Mucosa of stomach (tissue), 1 donor: ENCODE results near the gene HADHB.
A peak's percentile ranks its signal among the peaks of the same experiment; 100 is the strongest.

ENCODE experiments used
- H3K27me3 ChIP-seq: one replicate; pipeline ENCODE4 v1.7.0; 2013; ENCODE audit warnings: mild to moderate bottlenecking, low read length; ENCODE audit not compliant: control insufficient read depth, insufficient read depth
- H3K36me3 ChIP-seq: one replicate; pipeline ENCODE4 v1.7.0; 2013; ENCODE audit warnings: low read length; ENCODE audit not compliant: control insufficient read depth, insufficient read depth
- H3K4me1 ChIP-seq: one replicate; pipeline ENCODE4 v1.7.0; 2013; ENCODE audit warnings: mild to moderate bottlenecking, low read length; ENCODE audit not compliant: control insufficient read depth, insufficient read depth
- H3K4me3 ChIP-seq: one replicate; pipeline ENCODE4 v1.7.0; 2013; ENCODE audit warnings: low read length
- H3K9ac ChIP-seq: one replicate; pipeline ENCODE4 v1.7.0; 2013; ENCODE audit warnings: mild to moderate bottlenecking, low read length, moderate library complexity
- H3K9me3 ChIP-seq: one replicate; pipeline ENCODE4 v1.7.0; 2013; ENCODE audit warnings: mild to moderate bottlenecking, low read length, moderate library complexity; ENCODE audit not compliant: control insufficient read depth
- donor health status: Pancreatic carcinoma.

HADHB gene

GRCh38 chr2:26281226-26281625, 36.5 kb downstream of the HADHB start:
- H3K4me3 ChIP-seq, result no peak overlapping the region
- no peak overlapping the region for H3K9ac ChIP-seq
- peaks cover 7% of the 10 kb centered on the region for H3K36me3 ChIP-seq
- H3K27me3 ChIP-seq, result no peaks in the 10 kb centered on the region
- H3K4me1 ChIP-seq, result peaks cover 6% of the 10 kb centered on the region
- no peaks in the 10 kb centered on the region for H3K9me3 ChIP-seq

DNA sequence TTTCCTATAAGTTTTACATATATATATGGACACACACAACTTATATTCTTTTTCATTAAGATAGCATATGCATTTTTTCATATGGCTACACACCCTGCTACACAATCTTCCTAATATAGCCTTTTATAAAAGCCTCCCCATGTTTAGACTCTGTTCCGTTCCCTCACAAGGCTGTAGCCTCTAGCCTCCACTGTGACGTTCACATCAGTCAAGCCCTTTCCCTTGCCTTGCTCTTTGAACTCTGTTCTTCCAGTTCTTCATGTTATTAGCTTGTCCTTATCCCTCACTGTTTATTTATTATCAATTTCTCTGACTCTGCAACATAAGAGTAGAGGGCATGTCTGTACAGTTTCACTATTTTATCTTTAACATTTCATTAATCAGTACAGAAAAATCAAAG, 38.9 kb downstream of the HADHB start:
- Histone ChIP-seq H3K4me3 (no peak overlapping the region), H3K36me3 (peaks cover 4% of the 10 kb centered on the region), H3K4me1 (peaks cover 6% of the 10 kb centered on the region), H3K9ac (no peak overlapping the region), H3K27me3 (no peaks in the 10 kb centered on the region), H3K9me3 (no peaks in the 10 kb centered on the region)

- no peaks in the 10 kb centered on the region for H3K9me3 ChIP-seq
- no peak overlapping the region for H3K4me3 ChIP-seq
- no peaks in the 10 kb centered on the region for H3K27me3 ChIP-seq
- no peaks in the 10 kb centered on the region for H3K36me3 ChIP-seq
- peaks cover 6% of the 10 kb centered on the region for H3K4me1 ChIP-seq
- no peak overlapping the region for H3K9ac ChIP-seq
Observed at GRCh38 chr2:26284132-26284531, 39.4 kb downstream of the HADHB start.

GRCh38 chr2:26285931-26286330, 41.2 kb downstream of the HADHB start:
- Histone ChIP-seq H3K4me1 (peaks cover 5% of the 10 kb centered on the region), H3K27me3 (no peaks in the 10 kb centered on the region), H3K36me3 (no peaks in the 10 kb centered on the region), H3K4me3 (no peak overlapping the region), H3K9ac (no peak overlapping the region), H3K9me3 (no peaks in the 10 kb centered on the region)

DNA sequence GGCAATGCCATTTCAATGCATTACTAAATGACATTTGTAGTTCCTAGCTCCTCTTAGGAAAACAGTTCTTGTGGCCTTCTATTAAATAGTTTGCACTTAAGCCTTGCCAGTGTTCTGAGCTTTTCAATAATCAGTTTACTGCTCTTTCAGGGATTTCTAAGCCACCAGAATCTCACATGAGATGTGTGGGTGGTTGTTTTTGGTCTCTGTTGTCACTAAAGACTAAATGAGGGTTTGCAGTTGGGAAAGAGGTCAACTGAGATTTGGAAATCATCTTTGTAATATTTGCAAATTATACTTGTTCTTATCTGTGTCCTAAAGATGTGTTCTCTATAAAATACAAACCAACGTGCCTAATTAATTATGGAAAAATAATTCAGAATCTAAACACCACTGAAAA, 45.3 kb downstream of the HADHB start:
- H3K27me3 ChIP-seq, result no peaks in the 10 kb centered on the region
- H3K4me1 ChIP-seq, result no peaks in the 10 kb centered on the region
- no peak overlapping the region for H3K4me3 ChIP-seq
- no peaks in the 10 kb centered on the region for H3K36me3 ChIP-seq
- no peaks in the 10 kb centered on the region for H3K9me3 ChIP-seq
- no peak overlapping the region for H3K9ac ChIP-seq

- Histone ChIP-seq H3K4me3 (no peak overlapping the region), H3K36me3 (no peaks in the 10 kb centered on the region), H3K9ac (no peak overlapping the region), H3K4me1 (no peaks in the 10 kb centered on the region), H3K27me3 (no peaks in the 10 kb centered on the region), H3K9me3 (no peaks in the 10 kb centered on the region)
Observed at GRCh38 chr2:26292646-26293045, 47.9 kb downstream of the HADHB start.

GRCh38 chr2:26295511-26295910, 50.8 kb downstream of the HADHB start:
- Histone ChIP-seq H3K9me3 (no peaks in the 10 kb centered on the region), H3K9ac (no peak overlapping the region), H3K36me3 (no peaks in the 10 kb centered on the region), H3K4me3 (no peak overlapping the region), H3K4me1 (peaks cover 11% of the 10 kb centered on the region), H3K27me3 (no peaks in the 10 kb centered on the region)

GRCh38 chr2:26297061-26297460, 52.3 kb downstream of the HADHB start:
- Histone ChIP-seq H3K4me1 (peaks cover 15% of the 10 kb centered on the region), H3K9me3 (no peaks in the 10 kb centered on the region), H3K4me3 (no peak overlapping the region), H3K27me3 (no peaks in the 10 kb centered on the region), H3K9ac (no peak overlapping the region), H3K36me3 (no peaks in the 10 kb centered on the region)

DNA sequence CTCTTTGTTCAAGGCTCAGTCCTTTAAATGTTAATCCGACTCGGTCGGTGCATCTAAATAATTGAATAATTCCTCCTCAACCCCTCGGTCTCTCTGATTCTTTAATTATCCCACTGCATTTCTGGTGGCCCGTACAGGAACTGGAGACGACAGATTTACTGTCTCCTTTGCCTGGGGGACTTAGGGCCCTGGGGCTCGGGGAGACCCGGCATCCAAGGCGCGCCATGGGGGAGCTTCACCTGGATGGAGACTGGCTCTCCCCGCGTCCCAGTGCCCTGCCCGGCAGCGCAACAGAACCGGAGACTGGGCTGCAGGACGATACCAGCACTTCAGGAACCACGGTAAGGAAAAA, 53.5 kb downstream of the HADHB start:
- H3K36me3 ChIP-seq, result no peaks in the 10 kb centered on the region
- peak overlapping the region; percentile 86 for H3K9ac ChIP-seq
- no peaks in the 10 kb centered on the region for H3K9me3 ChIP-seq
- H3K4me3 ChIP-seq, result peak overlapping the region; percentile 88
- H3K4me1 ChIP-seq, result peaks cover 15% of the 10 kb centered on the region
- no peaks in the 10 kb centered on the region for H3K27me3 ChIP-seq

- Histone ChIP-seq H3K4me3 (peak overlapping the region; percentile 88), H3K27me3 (no peaks in the 10 kb centered on the region), H3K9me3 (no peaks in the 10 kb centered on the region), H3K36me3 (no peaks in the 10 kb centered on the region), H3K9ac (peak overlapping the region; percentile 86), H3K4me1 (peaks cover 15% of the 10 kb centered on the region)
Observed at GRCh38 chr2:26298638-26299393, 54.1 kb downstream of the HADHB start.

- Histone ChIP-seq H3K9ac (peak overlapping the region; percentile 86), H3K27me3 (no peaks in the 10 kb centered on the region), H3K9me3 (no peaks in the 10 kb centered on the region), H3K36me3 (no peaks in the 10 kb centered on the region), H3K4me1 (peaks cover 16% of the 10 kb centered on the region), H3K4me3 (peak overlapping the region; percentile 88)
Observed at GRCh38 chr2:26299471-26300101, 54.8 kb downstream of the HADHB start.

DNA sequence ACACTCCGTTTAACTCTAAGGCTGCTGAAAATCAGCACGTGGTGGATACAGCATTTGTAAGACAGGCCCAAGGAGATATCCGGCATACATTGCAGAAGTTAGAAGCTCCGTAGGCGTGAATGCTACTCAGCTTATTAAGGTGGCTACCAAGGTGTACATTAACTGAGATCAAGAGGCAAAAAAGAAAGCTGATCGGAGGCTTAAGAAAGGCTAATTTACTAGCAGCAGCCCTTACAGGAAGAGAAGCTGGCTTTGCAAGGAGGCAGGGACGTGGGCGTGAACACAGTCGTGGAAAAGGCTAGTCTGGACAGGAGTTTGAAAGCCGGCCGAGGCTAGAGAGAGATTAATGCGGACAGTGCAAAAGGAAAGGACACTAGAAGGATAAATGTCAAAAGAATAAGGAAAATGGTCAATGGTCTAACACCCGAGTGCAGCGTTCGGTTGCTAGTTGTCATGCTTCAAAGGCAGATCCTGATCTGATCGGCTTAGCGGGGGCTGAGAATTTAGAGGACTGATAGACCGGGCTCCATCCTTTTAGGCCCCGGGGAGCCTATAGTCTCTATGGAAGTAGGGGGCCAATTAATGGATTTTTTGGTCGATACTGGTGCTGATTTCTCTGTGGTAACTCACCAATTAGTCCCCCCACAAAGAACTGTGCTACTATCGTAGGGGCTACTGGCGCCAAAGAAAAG, 55.6 kb downstream of the HADHB start:
- H3K9ac ChIP-seq, result peak overlapping the region; percentile 58
- H3K9me3 ChIP-seq, result no peaks in the 10 kb centered on the region
- peaks cover 24% of the 10 kb centered on the region for H3K4me1 ChIP-seq

More for the DNA sequence above, 55.6 kb downstream of the HADHB start:
- Histone ChIP-seq H3K4me3 (peak overlapping the region; percentile 9), H3K27me3 (no peaks in the 10 kb centered on the region), H3K36me3 (no peaks in the 10 kb centered on the region)
